Adrenal gland (tissue), 12 donors: ENCODE measurements around the gene AACS. TPM values are rescaled to one million over a fixed set of nuclear protein-coding genes. Genes with fewer than 3 reads are reported as not detected.

Experiments used
- DNase-seq, 7 donors: peaks; one replicate each; pipeline ENCODE4 v3.0.0-alpha.2; 2019 to 2020
- H3K27ac ChIP-seq, 5 donors: fragments of 200-600 bp; sonication (generic) in 4 of 5; 1 replicate in 3 of 5; 2 replicates in 2 of 5; pipeline versions ENCODE4 v1.5.1 to v1.8.0; 2016 to 2020; ENCODE audit warnings: mild to moderate bottlenecking in 1 of 5
- H3K27me3 ChIP-seq: fragments of 200-600 bp; 2 replicates; pipeline ENCODE4 v1.8.0; 2021
- H3K36me3 ChIP-seq, 2 donors: fragments of 200-600 bp; replicated peaks in 1 of 2; 1 replicate in 1 of 2; 2 replicates in 1 of 2; pipeline versions ENCODE4 v1.5.1 to v1.8.0; 2018 to 2022
- H3K4me1 ChIP-seq, 2 donors: fragments of 200-600 bp; replicated peaks in 1 of 2; 1 replicate in 1 of 2; 2 replicates in 1 of 2; pipeline versions ENCODE4 v1.5.1 to v1.8.0; 2018 to 2021
- H3K4me3 ChIP-seq, 4 donors: fragments of 200-600 bp; sonication (generic) in 3 of 4; one replicate each; pipeline ENCODE4 v1.5.1; 2016 to 2018
- H3K9me3 ChIP-seq, 3 donors: fragments of 200-600 bp; sonication (generic) in 1 of 3; replicated peaks in 1 of 3; 1 replicate in 2 of 3; 2 replicates in 1 of 3; pipeline versions ENCODE4 v1.5.1 to v1.8.0; 2016 to 2021
- POLR2A ChIP-seq, 2 donors: fragments of 450-650 bp; IDR thresholded peaks; one replicate each; pipeline ENCODE4 v1.6.1; 2017; ENCODE audit warnings: antibody characterized with exemption in 2 of 2, mild to moderate bottlenecking in 2 of 2, moderate library complexity in 1 of 2
- WGBS, 4 donors: extraction: QIAGEN DNeasy Blood & Tissue Kit in 2 of 4; methylation state at CpG; one replicate each; pipeline versions ENCODE4 v1.1.5 to v1.1.7; 2013 to 2017; 5-methylcytosine and 5-hydroxymethylcytosine counted together
- intact Hi-C, 2 donors: fragments of 100-400 bp; cut with DNase I; formaldehyde crosslinking; loops; one replicate each; pipeline versions ENCODE4 v1.14.1 to v1.15.0; 2022 to 2023
- polyA plus RNA-seq, 3 donors: library from polyadenylated mRNA; stranded (reverse); fragments of 200-250 nt in 2 of 3; fragments of 350-450 nt in 1 of 3; fragmentation: Illumina TruSeq in 1 of 3; extraction: RNeasy Lipid Tissue Mini Kit (QIAGEN cat#74804) in 1 of 3; gene quantifications; one replicate each; pipeline ENCODE4 v1.2.3, GENCODE V29; 2013 to 2014
- total RNA-seq, 9 donors: library from RNA; depleted of rRNA in 4 of 9; stranded (reverse); fragments of >200 nt in 4 of 9; fragments of 120-200 nt in 1 of 9; fragmentation: NEBNext Ultra II Directional in 1 of 9; extraction: Animal tissue kit (Norgen Biotek cat#: 25700) in 1 of 9; gene quantifications; one replicate each; pipeline versions ENCODE4 v1.1.0 to v1.2.4, GENCODE V29; 2013 to 2023
- TF ChIP-seq, protein P1 (sequence below), 6 experiments: fragments of 450-650 bp in 4 of 6; fragments of 200-600 bp in 2 of 6; sonication (generic) in 1 of 6; IDR thresholded peaks; 1 replicate in 5 of 6; 2 replicates in 1 of 6; pipeline versions ENCODE4 v1.5.1 to v1.8.0; 2016 to 2021; ENCODE audit warnings: antibody characterized with exemption in 6 of 6, mild to moderate bottlenecking in 2 of 6, moderate library complexity in 1 of 6
- donor health status: healthy with polysubstance abuse.
- donor health status: Bipolar disorder and iron deficiency.
- donor health status: DM: yes; HTN: yes; CAD: no.
- donor health status: DM: no; HTN: no; CAD: no.
- donor health status: DM: no; HTN: no; CAD: no.
- donor health status: DM: yes; HTN: yes; CAD: no.

The AACS gene
- total and polyA plus RNA-seq, 12 donors: 8.0 to 31.7 (median 15.4) TPM

DNA sequence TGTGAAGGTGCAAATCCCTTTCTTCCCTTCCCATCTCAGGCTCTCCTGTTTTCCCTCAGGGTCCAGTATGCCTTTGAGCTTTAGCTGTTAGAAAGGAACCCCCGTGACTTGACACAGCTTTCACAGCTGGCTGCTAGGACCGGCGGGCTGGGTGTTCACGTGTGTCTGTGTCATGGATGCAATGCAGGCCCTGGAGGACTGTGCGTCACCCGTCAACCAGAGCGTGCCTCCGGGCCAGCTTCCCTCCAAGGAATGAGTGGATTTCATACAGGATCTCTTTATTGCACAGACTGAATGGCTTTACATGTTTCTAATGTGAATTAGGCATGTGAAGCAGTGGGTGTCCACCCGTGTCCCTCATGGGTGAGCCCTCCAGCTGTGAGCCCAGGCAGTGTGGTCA, 77.4 kb downstream of the AACS start:
- TF ChIP-seq, protein P1, sequence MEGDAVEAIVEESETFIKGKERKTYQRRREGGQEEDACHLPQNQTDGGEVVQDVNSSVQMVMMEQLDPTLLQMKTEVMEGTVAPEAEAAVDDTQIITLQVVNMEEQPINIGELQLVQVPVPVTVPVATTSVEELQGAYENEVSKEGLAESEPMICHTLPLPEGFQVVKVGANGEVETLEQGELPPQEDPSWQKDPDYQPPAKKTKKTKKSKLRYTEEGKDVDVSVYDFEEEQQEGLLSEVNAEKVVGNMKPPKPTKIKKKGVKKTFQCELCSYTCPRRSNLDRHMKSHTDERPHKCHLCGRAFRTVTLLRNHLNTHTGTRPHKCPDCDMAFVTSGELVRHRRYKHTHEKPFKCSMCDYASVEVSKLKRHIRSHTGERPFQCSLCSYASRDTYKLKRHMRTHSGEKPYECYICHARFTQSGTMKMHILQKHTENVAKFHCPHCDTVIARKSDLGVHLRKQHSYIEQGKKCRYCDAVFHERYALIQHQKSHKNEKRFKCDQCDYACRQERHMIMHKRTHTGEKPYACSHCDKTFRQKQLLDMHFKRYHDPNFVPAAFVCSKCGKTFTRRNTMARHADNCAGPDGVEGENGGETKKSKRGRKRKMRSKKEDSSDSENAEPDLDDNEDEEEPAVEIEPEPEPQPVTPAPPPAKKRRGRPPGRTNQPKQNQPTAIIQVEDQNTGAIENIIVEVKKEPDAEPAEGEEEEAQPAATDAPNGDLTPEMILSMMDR (IDR thresholded peaks at IDR 0.05): no peak
- no peak for TF ChIP-seq POLR2A (IDR thresholded peaks at IDR 0.05)
- H3K4me3 ChIP-seq: no peak overlapping the region
- H3K27ac ChIP-seq: no peak overlapping the region
- no peaks in the 10 kb centered on the region for H3K27me3 ChIP-seq
- H3K9me3 ChIP-seq: no peaks in the 10 kb centered on the region
- WGBS, 4 donors: 85 to 92% (median 90%) methylated on average over 2 to 9 of the region's 9 CpGs
- intact Hi-C loops: no loop called here
- no peaks in the 10 kb centered on the region for H3K4me1 ChIP-seq
- DNase-seq: no peak
- no peaks in the 10 kb centered on the region for H3K36me3 ChIP-seq

DNA sequence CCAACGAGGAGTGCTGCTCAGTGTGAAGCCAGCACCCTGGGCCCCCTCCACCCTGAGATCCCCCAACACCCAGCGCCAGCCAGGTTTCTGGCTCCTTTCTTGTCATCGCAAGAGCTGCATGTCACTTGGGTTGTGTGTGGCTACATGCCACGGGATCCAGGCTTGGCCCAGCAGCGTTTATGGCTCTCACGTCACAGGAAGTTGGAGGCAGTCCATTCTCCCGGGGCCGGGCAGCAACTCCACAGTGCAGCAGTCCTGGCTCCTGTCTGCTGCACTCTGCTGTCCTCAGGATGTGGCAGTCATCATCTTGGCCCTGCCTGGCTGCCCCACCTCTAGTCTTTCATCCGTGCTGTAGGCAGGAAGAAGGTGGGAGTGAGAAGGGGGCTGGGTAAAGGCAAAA, 78.3 kb downstream of the AACS start:
- no peaks in the 10 kb centered on the region for H3K9me3 ChIP-seq
- peak in 4 of 7 donors; percentile 20 to 55 (median 28) for DNase-seq
- TF ChIP-seq, protein P1 (IDR thresholded peaks at IDR 0.05): no peak
- no peak for TF ChIP-seq POLR2A (IDR thresholded peaks at IDR 0.05)
- H3K4me3 ChIP-seq: no peak overlapping the region
- 13 to 59% (median 29%) methylated on average over 2 to 9 of the region's 9 CpGs for WGBS, 4 donors
- intact Hi-C loops: no loop called here
- no peak overlapping the region for H3K27ac ChIP-seq
- no peaks in the 10 kb centered on the region for H3K4me1 ChIP-seq
- no peaks in the 10 kb centered on the region for H3K27me3 ChIP-seq
- no peaks in the 10 kb centered on the region for H3K36me3 ChIP-seq

DNA sequence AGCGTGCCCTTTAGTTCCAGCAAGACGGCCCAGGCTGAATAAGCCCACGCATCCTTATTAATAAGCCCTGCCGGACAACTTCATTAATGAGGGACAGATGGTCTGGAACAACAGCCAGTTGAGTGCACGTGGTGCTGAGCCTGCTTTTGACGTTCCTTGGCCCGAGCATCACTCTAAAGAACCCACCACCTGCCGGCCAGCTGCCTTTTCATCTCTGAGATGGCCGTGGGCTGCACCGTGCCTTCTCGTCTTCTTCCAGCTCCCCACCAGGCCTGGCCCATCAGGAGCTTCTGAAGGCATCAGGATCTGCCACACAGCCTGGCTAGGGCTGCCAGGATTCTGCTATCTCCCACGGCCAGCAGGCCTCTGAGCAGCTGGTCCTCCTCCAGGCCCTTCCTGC, 80.0 kb downstream of the AACS start:
- intact Hi-C loops: no loop called here
- DNase-seq: no peak
- no peaks in the 10 kb centered on the region for H3K36me3 ChIP-seq
- 79 to 85% (median 82%) methylated on average over 6 to 12 of the region's 12 CpGs for WGBS, 4 donors
- TF ChIP-seq, protein P1 (IDR thresholded peaks at IDR 0.05): no peak
- no peak for TF ChIP-seq POLR2A (IDR thresholded peaks at IDR 0.05)
- no peak overlapping the region for H3K27ac ChIP-seq
- no peak overlapping the region for H3K4me3 ChIP-seq
- no peaks in the 10 kb centered on the region for H3K4me1 ChIP-seq
- no peaks in the 10 kb centered on the region for H3K9me3 ChIP-seq
- H3K27me3 ChIP-seq: no peaks in the 10 kb centered on the region

DNA sequence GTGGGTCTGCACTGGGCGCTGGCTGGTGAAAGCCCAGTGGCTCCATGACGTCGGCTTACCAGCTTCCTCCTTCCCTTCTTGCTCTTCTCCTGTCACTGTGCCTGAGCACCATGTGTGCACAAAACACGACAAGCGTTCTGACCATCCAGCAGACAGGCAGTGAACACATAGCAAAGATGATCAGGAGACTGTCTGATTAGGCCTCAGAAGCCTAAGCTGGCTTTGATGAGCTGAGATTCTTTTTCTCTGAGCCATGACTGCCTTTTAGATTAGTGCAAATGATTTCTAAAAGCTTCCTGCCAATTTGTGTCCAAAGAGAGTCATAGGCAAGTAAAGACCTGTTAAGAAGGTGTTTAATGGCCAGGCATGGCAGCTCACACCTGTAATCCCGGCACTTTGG, 83.1 kb downstream of the AACS start:
- WGBS, 4 donors: 65 to 89% (median 87%) methylated on average over 6 of the region's 6 CpGs
- no peak overlapping the region for H3K4me3 ChIP-seq
- no peaks in the 10 kb centered on the region for H3K27me3 ChIP-seq
- TF ChIP-seq, protein P1 (IDR thresholded peaks at IDR 0.05): no peak
- no peak for TF ChIP-seq POLR2A (IDR thresholded peaks at IDR 0.05)
- no peaks in the 10 kb centered on the region for H3K36me3 ChIP-seq
- intact Hi-C loops: no loop called here
- no peak overlapping the region for H3K27ac ChIP-seq
- H3K4me1 ChIP-seq: no peaks in the 10 kb centered on the region
- DNase-seq: no peak
- no peaks in the 10 kb centered on the region for H3K9me3 ChIP-seq
